Retinal pigment epithelial cell (primary cell): Measurements from ENCODE around the gene NOP10.

ENCODE experiments used
- DNase-seq: peaks from one replicate; pipeline ENCODE4 v3.0.0-alpha.2; 2010; ENCODE audit warnings: low read depth
- H3K4me3 ChIP-seq: 2 replicates; pipeline ENCODE4 v1.5.1; 2011; ENCODE audit warnings: mild to moderate bottlenecking, low read length, control low read depth, moderate library complexity
- TF ChIP-seq, protein P1 (sequence below): conservative IDR thresholded peaks from 2 replicates; pipeline ENCODE4 v1.5.1; 2011; ENCODE audit warnings: low read depth, low read length, control low read depth, inconsistent platforms

Gene NOP10

DNA sequence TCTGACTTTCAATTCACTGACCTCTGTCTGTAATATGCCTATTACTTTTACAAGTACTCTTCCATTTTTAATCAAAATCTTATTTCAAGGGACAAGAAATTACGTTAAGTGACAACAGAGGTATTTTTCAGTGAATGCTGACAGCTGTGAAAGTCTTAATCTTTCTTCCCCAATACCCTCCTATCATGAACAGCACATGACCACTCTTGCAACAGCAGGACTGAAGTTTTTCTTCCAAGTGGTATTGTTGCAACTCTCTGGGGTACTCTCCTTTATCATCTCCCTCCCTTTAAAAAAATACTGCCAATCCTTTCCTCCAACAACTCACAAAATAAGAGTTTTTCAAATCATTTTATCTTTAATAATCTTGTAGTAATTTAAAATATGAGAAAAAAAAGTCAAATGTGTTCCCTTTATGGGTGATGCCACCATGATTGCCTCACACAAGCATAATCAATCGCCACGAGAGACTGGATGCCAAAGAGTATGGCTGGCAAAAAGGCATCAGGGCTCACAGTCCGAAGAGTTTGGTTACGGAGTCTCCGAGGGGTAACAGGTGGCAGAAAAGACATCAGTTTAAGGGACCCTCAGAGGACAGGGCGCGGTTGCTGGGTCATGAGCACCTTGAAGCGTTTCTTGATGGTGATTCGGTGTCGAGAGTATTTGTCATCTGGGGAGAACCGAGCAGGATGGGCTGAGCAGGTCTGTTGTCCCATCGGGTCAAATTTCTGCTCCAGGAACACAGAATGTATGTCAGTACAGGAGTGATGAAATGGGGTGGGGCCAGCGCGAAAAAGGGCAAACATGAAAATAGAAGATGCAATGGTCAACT is 1.3 kb downstream of the NOP10 start:
- TF ChIP-seq, protein P1, sequence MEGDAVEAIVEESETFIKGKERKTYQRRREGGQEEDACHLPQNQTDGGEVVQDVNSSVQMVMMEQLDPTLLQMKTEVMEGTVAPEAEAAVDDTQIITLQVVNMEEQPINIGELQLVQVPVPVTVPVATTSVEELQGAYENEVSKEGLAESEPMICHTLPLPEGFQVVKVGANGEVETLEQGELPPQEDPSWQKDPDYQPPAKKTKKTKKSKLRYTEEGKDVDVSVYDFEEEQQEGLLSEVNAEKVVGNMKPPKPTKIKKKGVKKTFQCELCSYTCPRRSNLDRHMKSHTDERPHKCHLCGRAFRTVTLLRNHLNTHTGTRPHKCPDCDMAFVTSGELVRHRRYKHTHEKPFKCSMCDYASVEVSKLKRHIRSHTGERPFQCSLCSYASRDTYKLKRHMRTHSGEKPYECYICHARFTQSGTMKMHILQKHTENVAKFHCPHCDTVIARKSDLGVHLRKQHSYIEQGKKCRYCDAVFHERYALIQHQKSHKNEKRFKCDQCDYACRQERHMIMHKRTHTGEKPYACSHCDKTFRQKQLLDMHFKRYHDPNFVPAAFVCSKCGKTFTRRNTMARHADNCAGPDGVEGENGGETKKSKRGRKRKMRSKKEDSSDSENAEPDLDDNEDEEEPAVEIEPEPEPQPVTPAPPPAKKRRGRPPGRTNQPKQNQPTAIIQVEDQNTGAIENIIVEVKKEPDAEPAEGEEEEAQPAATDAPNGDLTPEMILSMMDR = no peak
- DNase-seq = no peak
- peak overlapping the region; percentile 99 for H3K4me3 ChIP-seq

DNA sequence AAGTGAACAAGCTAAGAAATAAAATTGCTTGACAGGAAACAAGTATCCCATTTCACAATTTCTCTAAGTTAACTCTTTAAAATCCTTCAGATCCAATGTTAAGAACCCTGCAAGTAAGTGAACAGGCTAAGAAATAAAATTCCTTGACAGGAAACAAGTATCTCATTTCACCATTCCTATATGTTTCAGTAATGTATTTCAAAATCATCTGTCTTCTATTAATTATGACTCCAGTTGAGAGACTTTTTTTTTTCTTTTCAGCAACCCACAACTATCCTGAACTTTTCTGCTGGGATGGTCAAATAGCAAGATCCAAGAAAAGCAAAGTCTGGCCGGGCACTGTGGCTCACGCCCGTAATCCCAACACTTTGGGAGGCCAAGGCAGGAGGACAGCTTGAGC is 3.0 kb downstream of the NOP10 start:
- TF ChIP-seq, protein P1 = no peak
- DNase-seq = no peak
- H3K4me3 ChIP-seq = no peak overlapping the region

DNA sequence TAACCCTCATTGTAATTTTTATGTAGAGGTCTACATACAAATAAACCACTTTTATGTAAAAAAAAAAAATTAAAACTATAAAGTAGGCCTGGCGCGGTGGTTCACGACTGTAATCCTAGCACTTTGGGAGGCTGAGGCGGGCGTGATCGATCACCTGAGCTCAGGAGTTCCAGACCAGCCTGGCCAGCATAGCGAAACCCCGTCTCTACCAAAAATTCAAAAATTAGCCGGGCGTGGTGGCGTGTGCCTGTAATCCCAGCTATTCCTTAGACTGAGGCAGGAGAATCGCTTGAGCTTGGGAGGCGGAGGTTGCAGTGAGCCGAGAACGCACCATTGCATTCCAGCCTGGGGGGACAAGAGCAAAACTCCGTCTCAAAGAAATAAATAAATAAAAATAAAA is 4.6 kb downstream of the NOP10 start:
- H3K4me3 ChIP-seq = peak overlapping the region; percentile 77
- TF ChIP-seq, protein P1 = no peak
- no peak for DNase-seq

DNA sequence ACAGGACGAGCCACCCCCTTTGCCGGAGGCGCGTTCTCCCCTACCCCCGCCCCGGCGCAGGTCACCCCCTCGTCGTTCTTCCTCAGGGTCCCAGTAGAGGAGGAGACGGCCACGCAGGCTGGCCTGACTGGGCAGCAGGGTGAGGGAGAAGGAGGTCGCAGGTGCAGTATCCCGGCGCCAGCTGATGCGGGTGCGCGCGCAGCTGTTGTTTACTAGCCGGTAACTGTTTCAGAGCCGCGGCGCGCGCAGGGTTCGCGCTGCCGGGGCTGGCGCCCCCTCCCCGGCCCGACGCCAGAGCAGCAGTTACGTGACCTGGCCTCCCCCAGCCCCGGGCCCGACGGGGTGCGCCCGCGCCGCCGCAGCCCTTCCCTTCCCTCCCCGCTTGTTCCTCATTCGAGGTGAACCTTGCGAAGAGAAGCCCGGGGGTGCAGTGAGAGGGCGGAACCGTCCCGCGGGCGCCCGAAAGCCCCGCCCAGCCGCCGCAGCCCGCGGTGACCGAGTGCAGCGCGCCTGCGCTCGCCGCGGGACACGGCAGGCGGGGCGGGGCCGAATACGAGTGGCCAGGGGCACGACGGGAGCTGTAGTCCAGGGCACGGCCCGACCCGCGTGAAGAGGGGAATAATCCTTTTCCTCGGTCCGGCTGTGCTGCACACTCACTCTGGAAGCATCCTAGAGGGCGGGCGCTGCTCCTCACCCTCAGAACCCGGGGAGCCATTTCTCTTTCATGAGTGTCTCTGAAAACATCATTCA is 5.2 kb downstream of the NOP10 start, which contains the start of gene SLC12A6:
Gene SLC12A6 (minus strand): TSS at position 225 of the 750 bp plus-strand sequence. CDS start 1,101 bp downstream, outside the sequence.
- TF ChIP-seq, protein P1 = no peak
- peak within 1 kb of the TSS; percentile 77 for H3K4me3 ChIP-seq
- DNase-seq = peak; percentile 64

DNA sequence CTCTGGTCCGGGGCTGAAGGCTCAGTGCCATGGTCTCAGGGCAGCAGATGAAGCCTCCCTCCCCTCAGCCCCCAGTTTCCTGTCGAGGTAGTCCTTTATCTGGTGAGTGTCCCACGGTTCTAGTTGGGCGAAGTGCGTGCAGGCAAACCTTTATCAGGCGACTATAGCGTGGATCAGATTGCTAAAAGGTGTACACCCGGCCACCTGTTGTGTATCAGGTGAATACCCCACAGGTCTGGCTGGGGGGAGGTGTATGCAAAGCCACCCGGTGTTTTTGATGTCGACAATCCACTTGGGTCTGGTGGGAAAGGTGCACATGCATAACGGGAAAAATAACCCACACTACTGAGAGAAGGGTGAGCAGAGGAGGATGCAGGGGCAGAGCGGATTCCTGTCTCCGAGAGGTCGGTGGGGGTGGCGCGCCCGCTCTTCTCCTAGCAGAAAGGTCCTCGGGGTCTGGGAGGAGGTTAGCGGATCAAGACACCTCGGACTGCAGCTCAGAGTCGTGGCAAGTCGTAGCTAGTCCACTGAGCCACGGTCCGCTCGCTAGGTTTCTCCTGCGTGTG is 5.9 kb downstream of the NOP10 start:
- DNase-seq = no peak
- H3K4me3 ChIP-seq = peak overlapping the region; percentile 77
- TF ChIP-seq, protein P1 = no peak

DNA sequence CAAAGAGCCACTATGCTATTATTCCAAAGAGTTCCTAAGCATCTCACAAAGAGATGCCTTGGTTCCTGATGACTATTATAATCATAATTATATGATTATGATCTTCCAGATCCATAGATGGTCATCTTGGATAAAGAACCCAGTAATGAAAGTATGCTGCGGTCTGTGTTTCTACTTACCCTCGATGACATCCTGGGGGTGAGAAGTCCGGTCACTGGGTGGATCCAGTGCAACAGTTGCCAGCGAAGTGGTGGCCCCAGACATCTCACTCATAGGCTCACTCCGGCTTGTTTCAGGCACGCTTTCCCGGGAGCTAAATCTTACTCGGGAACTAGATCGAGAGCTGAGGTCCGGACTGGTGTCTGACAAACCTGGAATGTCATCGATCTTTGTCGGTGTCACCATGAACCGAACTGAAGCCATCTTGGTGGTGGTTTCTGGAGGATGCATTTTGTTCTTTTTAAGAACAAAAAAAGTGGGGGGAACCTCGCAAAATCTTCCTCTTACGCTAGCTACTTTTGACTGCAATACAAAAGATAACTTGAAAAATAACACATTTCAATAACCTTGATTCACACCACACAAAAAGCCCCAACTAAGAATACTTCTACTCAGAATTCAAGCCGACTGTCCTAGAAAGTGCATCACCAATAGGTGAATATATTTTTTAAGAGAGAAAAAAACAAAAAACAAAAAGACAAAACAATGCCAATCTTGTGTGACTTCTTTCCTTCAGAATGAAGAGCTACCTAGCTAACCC is 6.5 kb downstream of the NOP10 start:
- peak overlapping the region; percentile 77 for H3K4me3 ChIP-seq
- no peak for DNase-seq
- TF ChIP-seq, protein P1 = no peak
